ENCODE data around the gene SLC17A2. TPM values are rescaled to one million over a fixed set of nuclear protein-coding genes. Genes with fewer than 3 reads are reported as not detected.

The SLC17A2 gene
- total and polyA plus RNA-seq, 2 of the 8 experiments (the other 6 are each of a cell fraction or from before 2014, with no cell fraction given): not detected

GRCh38 chr6:25903467-25904099 lies 26.9 kb downstream of the SLC17A2 start:
- no peaks in the 10 kb centered on the region for H3K79me1 ChIP-seq (ENCODE audit: low read depth, low read length)
- peak overlapping the region; percentile 30; the same call in 1 of the 2 replicates for H2AFZ ChIP-seq (ENCODE audit: low read length)
- no peak overlapping the region for H3K27ac ChIP-seq (ENCODE audit: low read depth, low read length)
- WGBS, 2 experiments (ENCODE audit: extremely low coverage in 1 of 2, insufficient coverage in 1 of 2, insufficient read length in 1 of 2, insufficient replicate concordance in 2 of 2, low coverage in 1 of 2, low lambda C conversion rate in 2 of 2, missing lambda C conversion rate in 1 of 2): 88% methylated on average over 2 of the region's 4 CpGs; no CpG with 5 or more reads in 1 of the 2 experiments
- no peak overlapping the region for H2BK20ac ChIP-seq (ENCODE audit: low read length)
- no peaks in the 10 kb centered on the region for H3K23me2 ChIP-seq (ENCODE audit: low read depth, low read length)
- H3K18ac ChIP-seq (ENCODE audit: extremely low read depth, low read length): no peak overlapping the region
- no peaks in the 10 kb centered on the region for H3K27me3 ChIP-seq (replicated peaks in 1 of 4; ENCODE audit: control insufficient read depth in 3 of 4, extremely low read depth in 1 of 4, insufficient read depth in 3 of 4, low read length in 3 of 4)
- no peak overlapping the region for H2BK12ac ChIP-seq (ENCODE audit: low read depth, low read length)
- no peaks in the 10 kb centered on the region for H4K20me1 ChIP-seq (replicated peaks in 1 of 2; ENCODE audit: control insufficient read depth in 1 of 2, insufficient read depth in 2 of 2, low read length in 2 of 2)
- no peaks in the 10 kb centered on the region for H3K79me2 ChIP-seq (ENCODE audit: control insufficient read depth in 1 of 2, insufficient read depth in 2 of 2, low read length in 2 of 2)
- H2BK120ac ChIP-seq (replicated peaks; ENCODE audit: low read depth, low read length): no peak overlapping the region
- H2BK5ac ChIP-seq (ENCODE audit: low read depth, low read length): no peak overlapping the region
- H3K4me1 ChIP-seq (replicated peaks in 1 of 4; ENCODE audit: control insufficient read depth in 3 of 4, insufficient read depth in 4 of 4, low read length in 3 of 4): peaks cover 0 to 11% (median 9%) of the 10 kb centered on the region in 4 experiments; a peak in 4 of 7 replicates
- FAIRE-seq (no peak), DNase-seq (ENCODE audit: low read depth in 1 of 2, low spot score in 2 of 2) (no peak)
- no peak overlapping the region for H4K5ac ChIP-seq (ENCODE audit: insufficient read length, low read depth, low read length)
- H3K23ac ChIP-seq (ENCODE audit: insufficient read length): no peak overlapping the region
- H4K8ac ChIP-seq (ENCODE audit: extremely low read depth, insufficient read depth, low read length): no peak overlapping the region
- no peaks in the 10 kb centered on the region for H3K9me3 ChIP-seq (ENCODE audit: insufficient read depth in 2 of 2, low read depth in 1 of 2, low read length in 1 of 2)
- ChIA-PET CTCF (ENCODE audit: partially characterized antibody) (interaction anchor here (0.7 to 1.1 kb wide), 3 partner anchors 22 to 158 kb away, joined by 3 to 4 read pairs (median 3); no protein-coding TSS in a partner anchor), POLR2A (ENCODE audit: partially characterized antibody) (no interaction called here)
- H2BK15ac ChIP-seq (ENCODE audit: low read length): no peak overlapping the region
- H3K36me3 ChIP-seq (ENCODE audit: control insufficient read depth in 2 of 4, insufficient read depth in 4 of 4, low read length in 3 of 4): no peaks in the 10 kb centered on the region
- H3K9ac ChIP-seq (replicated peaks in 1 of 4; ENCODE audit: extremely low read depth in 1 of 4, low read depth in 3 of 4, low read length in 3 of 4): no peak overlapping the region
- no peak overlapping the region for H3K4me3 ChIP-seq (ENCODE audit: extremely low read depth in 1 of 4, insufficient read depth in 2 of 4, low read depth in 3 of 4, low read length in 4 of 4)
- no peak overlapping the region for H4K91ac ChIP-seq (replicated peaks; ENCODE audit: insufficient read length, low read length)
- H3K4me2 ChIP-seq (ENCODE audit: insufficient read depth in 1 of 2, low read depth in 2 of 2, low read length in 2 of 2): no peak overlapping the region
- no peak overlapping the region for H3K56ac ChIP-seq (replicated peaks; ENCODE audit: insufficient read length, low read depth, low read length)
- H3K14ac ChIP-seq (ENCODE audit: insufficient read length): no peak overlapping the region
- no peak overlapping the region for H3K4ac ChIP-seq (replicated peaks; ENCODE audit: insufficient read length, low read depth, low read length)
- H2AK5ac ChIP-seq (ENCODE audit: low read depth, low read length): no peak overlapping the region
- no peak for TF ChIP-seq GABPA (IDR thresholded peaks at IDR 0.05; ENCODE audit: borderline replicate concordance, insufficient read depth, low read length)
- no peak for TF ChIP-seq RBBP5 (IDR thresholded peaks at IDR 0.05; ENCODE audit: borderline replicate concordance, low read depth, low read length)
- TF ChIP-seq CREB1 (IDR thresholded peaks at IDR 0.05): no peak
- TF ChIP-seq POLR2AphosphoS5 (IDR thresholded peaks at IDR 0.05; ENCODE audit: low read depth, low read length): no peak
- TF ChIP-seq EGR1 (IDR thresholded peaks at IDR 0.05; ENCODE audit: borderline replicate concordance, low read depth, low read length): no peak
- no peak for TF ChIP-seq RAD21 (IDR thresholded peaks at IDR 0.05 in 1 of 2, conservative IDR thresholded peaks at IDR 0.05 in 1 of 2; ENCODE audit: low read depth in 2 of 2, low read length in 2 of 2)
- no peak for TF ChIP-seq JUND (IDR thresholded peaks at IDR 0.05; ENCODE audit: low read length)

Data from H1 (cell line).